GM12878 (cell line): ENCODE data around the gene SMOC2. TPM values are rescaled to one million over a fixed set of nuclear protein-coding genes. Genes with fewer than 3 reads are reported as not detected.

Experiments
- ATAC-seq: fragments of 200-7000 bp; cut with Tn5 transposase; 3 replicates; pipeline ENCODE4 v1.9.1; 2020; ENCODE audit warnings: mild to moderate bottlenecking, moderate library complexity
- BruUV-seq: library from RNA; stranded (reverse); fragments of 400-500 nt; replicated peaks from 2 replicates; lab custom pipeline; 2021; lab: Mats Ljungman, UMichigan
- CTCF ChIA-PET: fragments of 300-600 bp; sonication (Branson Sonifier 250); formaldehyde crosslinking; extraction: SDS; loops from one replicate; lab custom pipeline; 2021; ENCODE audit warnings: inconsistent platforms; lab: Yijun Ruan, JAX
- POLR2A ChIA-PET: fragments of 350-600 bp; formaldehyde crosslinking; extraction: SDS; loops from one replicate; lab custom pipeline; 2021; ENCODE audit warnings: inconsistent platforms; lab: Charles Lee
- RAD21 ChIA-PET: fragments of 300-600 bp; sonication (Branson Sonifier 250); formaldehyde crosslinking; loops from one replicate; lab custom pipeline; 2023; ENCODE audit warnings: antibody characterized with exemption; ENCODE audit not compliant: unreplicated experiment; lab: Charles Lee
- SMC1A ChIA-PET: fragments of 300-600 bp; sonication (Branson Sonifier 250); formaldehyde crosslinking; loops from one replicate; lab custom pipeline; 2023; ENCODE audit not compliant: unreplicated experiment, uncharacterized antibody; lab: Charles Lee
- DNase-seq: peaks from one replicate; pipeline ENCODE4 v3.0.0-alpha.2; 2011; ENCODE audit warnings: low read depth, low spot score
- FAIRE-seq: peaks from 3 replicates; lab custom pipeline; 2011; peaks lifted over from hg19 to GRCh38; lab: Jason Lieb, UNC
- H2AFZ ChIP-seq: 2 replicates; pipeline ENCODE4 v1.6.0; 2011; ENCODE audit warnings: low read depth, low read length, control low read depth; ENCODE audit not compliant: control insufficient read depth
- H3K27ac ChIP-seq: 2 replicates; pipeline ENCODE4 v1.5.1; 2011; ENCODE audit warnings: control low read depth; ENCODE audit not compliant: control insufficient read depth, insufficient read depth
- H3K27me3 ChIP-seq, 2 experiments: replicated peaks in 1 of 2; 2 replicates each; pipeline versions ENCODE4 v1.6.0 to v1.6.1; 2011; ENCODE audit warnings: low read length in 1 of 2; ENCODE audit not compliant: control insufficient read depth in 2 of 2, insufficient read depth in 2 of 2
- H3K36me3 ChIP-seq, 2 experiments: 2 replicates each; pipeline ENCODE4 v1.5.1; 2011; ENCODE audit warnings: low read length in 1 of 2; ENCODE audit not compliant: control insufficient read depth in 2 of 2, insufficient read depth in 2 of 2
- H3K4me1 ChIP-seq: 2 replicates; pipeline ENCODE4 v1.6.1; 2011; ENCODE audit warnings: mild to moderate bottlenecking, low read length, moderate library complexity, mixed read lengths; ENCODE audit not compliant: control insufficient read depth, insufficient read depth
- H3K4me2 ChIP-seq: 2 replicates; pipeline ENCODE4 v1.6.0; 2011; ENCODE audit warnings: control low read depth; ENCODE audit not compliant: control insufficient read depth, insufficient read depth
- H3K4me3 ChIP-seq: fragments of 200-600 bp; sonication (generic); 2 replicates; pipeline ENCODE4 v1.5.1; 2016
- H3K79me2 ChIP-seq: 2 replicates; pipeline ENCODE4 v1.6.0; 2011; ENCODE audit warnings: low read length; ENCODE audit not compliant: control insufficient read depth, insufficient read depth
- H3K9ac ChIP-seq: 2 replicates; pipeline ENCODE4 v1.8.0; 2011; ENCODE audit warnings: low read length, control low read depth, mixed read lengths; ENCODE audit not compliant: control insufficient read depth, insufficient read depth
- H3K9me3 ChIP-seq: replicated peaks from 3 replicates; pipeline ENCODE4 v1.5.1; 2011; ENCODE audit warnings: mild to moderate bottlenecking, low read length; ENCODE audit not compliant: control insufficient read depth, insufficient read depth
- H4K20me1 ChIP-seq: 2 replicates; pipeline ENCODE4 v1.6.0; 2011; ENCODE audit not compliant: control insufficient read depth, insufficient read depth
- CHD2 ChIP-seq: IDR thresholded peaks from 2 replicates; pipeline ENCODE4 v1.6.1; 2011; ENCODE audit warnings: low read depth, low read length, improper control_type of control experiment, borderline replicate concordance
- CREM ChIP-seq: IDR thresholded peaks from 2 replicates; pipeline ENCODE4 v1.6.1; 2014; ENCODE audit warnings: antibody characterized with exemption, low read depth
- IRF4 ChIP-seq: IDR thresholded peaks from 2 replicates; pipeline ENCODE4 v1.6.1; 2011; ENCODE audit warnings: low read depth, low read length
- KAT2A ChIP-seq: conservative IDR thresholded peaks from 2 replicates; pipeline ENCODE4 v1.6.1; 2011; ENCODE audit warnings: low read depth, low read length; ENCODE audit not compliant: control insufficient read depth
- KLF5 ChIP-seq: fragments of 450-650 bp; IDR thresholded peaks from 2 replicates; pipeline ENCODE4 v1.6.1; 2014; ENCODE audit warnings: mild to moderate bottlenecking; ENCODE audit not compliant: partially characterized antibody
- MTA2 ChIP-seq: fragments of 450-650 bp; IDR thresholded peaks from 2 replicates; pipeline ENCODE4 v1.6.1; 2016; ENCODE audit warnings: low read depth, mild to moderate bottlenecking, moderate library complexity
- NFIC ChIP-seq: IDR thresholded peaks from 2 replicates; pipeline ENCODE4 v1.6.1; 2012; ENCODE audit warnings: low read depth, mild to moderate bottlenecking, inconsistent platforms, low read length, moderate library complexity
- NR2F1 ChIP-seq: fragments of 450-650 bp; conservative IDR thresholded peaks from 2 replicates; pipeline ENCODE4 v1.6.1; 2017; ENCODE audit warnings: mild to moderate bottlenecking
- PKNOX1 ChIP-seq: fragments of 450-650 bp; IDR thresholded peaks from 2 replicates; pipeline ENCODE4 v1.6.1; 2016; ENCODE audit warnings: mild to moderate bottlenecking
- PML ChIP-seq: IDR thresholded peaks from 2 replicates; pipeline ENCODE4 v1.6.1; 2012; ENCODE audit warnings: low read length, inconsistent platforms
- SUZ12 ChIP-seq: fragments of 200-600 bp; sonication (generic); IDR thresholded peaks from one replicate; pipeline ENCODE4 v1.6.1; 2018; ENCODE audit warnings: antibody characterized with exemption, mild to moderate bottlenecking; ENCODE audit not compliant: unreplicated experiment
- ZNF384 ChIP-seq: IDR thresholded peaks from 2 replicates; pipeline ENCODE4 v1.6.1; 2012; ENCODE audit warnings: low read depth, mild to moderate bottlenecking, low read length, improper control_type of control experiment, borderline replicate concordance
- ZSCAN29 ChIP-seq: fragments of 450-650 bp; IDR thresholded peaks from 2 replicates; pipeline ENCODE4 v1.6.1; 2017; ENCODE audit warnings: mild to moderate bottlenecking, moderate library complexity
- WGBS: methylation state at CpG from one replicate; pipeline ENCODE4 v1.1.6; 2016; ENCODE audit warnings: low lambda C conversion rate; ENCODE audit not compliant: insufficient replicate concordance, insufficient coverage; ENCODE audit errors: missing lambda C conversion rate; 5-methylcytosine and 5-hydroxymethylcytosine counted together
- in situ Hi-C: fragments of 300-500 bp; cut with MboI; formaldehyde crosslinking; loops from 9 replicates; pipeline ENCODE4 v1.14.3; 2018; ENCODE audit warnings: mixed read lengths
- intact Hi-C: fragments of 100-400 bp; cut with micrococcal nuclease; formaldehyde crosslinking; loops from one replicate; pipeline ENCODE4 v1.14.2; 2022; ENCODE audit not compliant: unreplicated experiment
- polyA plus RNA-seq, 11 experiments: library from polyadenylated mRNA; depleted of rRNA in 4 of 11; unstranded in 6 of 11; stranded (reverse) in 5 of 11; fragments of >200 nt; fragmentation: Nextera tagmentation in 4 of 11; fragmentation: Illumina TruSeq in 1 of 11; extraction: Ambion mirVana in 4 of 11; extraction: Trizol in 1 of 11; gene quantifications; 1 replicate in 1 of 11; 2 replicates in 10 of 11; pipeline versions ENCODE4 v1.2.1 to v1.2.3, GENCODE V29; 2011 to 2016; ENCODE audit warnings: inconsistent platforms in 2 of 11, missing spikeins in 2 of 11, low read depth in 1 of 11
- total RNA-seq, 4 experiments: library from RNA; depleted of rRNA in 3 of 4; stranded (reverse); fragments of >200 nt in 3 of 4; fragmentation: Illumina TruSeq in 1 of 4; extraction: Trizol in 1 of 4; gene quantifications; 2 replicates each; pipeline versions ENCODE4 v1.2.1 to v1.2.3, GENCODE V29; 2013 to 2021
- TF ChIP-seq, protein P1 (sequence below): IDR thresholded peaks from 2 replicates; pipeline ENCODE4 v1.6.1; 2012; ENCODE audit warnings: mild to moderate bottlenecking, low read depth, low read length

The SMOC2 gene
- total and polyA plus RNA-seq, 10 of the 15 experiments (the other 5 are each of a cell fraction or from before 2014, with no cell fraction given), result 0.10 to 0.12 TPM; not detected in 8

DNA sequence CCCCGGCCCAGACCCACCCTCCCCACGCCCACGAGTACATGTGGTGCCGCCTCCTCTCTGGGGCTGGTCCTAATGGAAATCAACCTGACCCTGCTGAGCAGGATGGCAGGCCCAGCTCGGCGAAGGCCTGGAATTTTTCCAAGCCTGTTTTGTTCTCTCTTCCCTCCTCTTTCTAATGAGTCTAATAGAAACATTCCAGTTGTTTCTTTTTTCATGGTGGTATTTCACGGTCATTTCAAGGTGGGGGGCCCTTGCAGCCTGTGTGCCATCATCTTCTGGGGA is 16.6 kb downstream of the SMOC2 start:
- SMC1A ChIA-PET, result no interaction called here
- intact Hi-C loops, result no loop called here
- Histone ChIP-seq H3K36me3 (no peaks in the 10 kb centered on the region), H3K9ac (no peak overlapping the region), H3K4me2 (no peak overlapping the region), H3K27ac (no peak overlapping the region), H3K9me3 (no peaks in the 10 kb centered on the region), H3K79me2 (no peaks in the 10 kb centered on the region), H4K20me1 (no peaks in the 10 kb centered on the region), H3K4me3 (no peak overlapping the region), H3K4me1 (no peaks in the 10 kb centered on the region), H2AFZ (no peak overlapping the region), H3K27me3 (no peaks in the 10 kb centered on the region)
- POLR2A ChIA-PET, result no interaction called here
- no peak for FAIRE-seq
- 42% methylated on average over 6 of the region's 7 CpGs for WGBS
- RAD21 ChIA-PET, result no interaction called here
- no TSS peak for BruUV-seq
- CTCF ChIA-PET, result no interaction called here
- ATAC-seq, result no peak
- no peak for DNase-seq
- in situ Hi-C loops, result no loop called here
- no peak for TF ChIP-seq PML
- TF ChIP-seq KAT2A, result no peak
- no peak for TF ChIP-seq CREM
- no peak for TF ChIP-seq NR2F1
- TF ChIP-seq PKNOX1, result no peak
- no peak for TF ChIP-seq CHD2
- TF ChIP-seq, protein P1, sequence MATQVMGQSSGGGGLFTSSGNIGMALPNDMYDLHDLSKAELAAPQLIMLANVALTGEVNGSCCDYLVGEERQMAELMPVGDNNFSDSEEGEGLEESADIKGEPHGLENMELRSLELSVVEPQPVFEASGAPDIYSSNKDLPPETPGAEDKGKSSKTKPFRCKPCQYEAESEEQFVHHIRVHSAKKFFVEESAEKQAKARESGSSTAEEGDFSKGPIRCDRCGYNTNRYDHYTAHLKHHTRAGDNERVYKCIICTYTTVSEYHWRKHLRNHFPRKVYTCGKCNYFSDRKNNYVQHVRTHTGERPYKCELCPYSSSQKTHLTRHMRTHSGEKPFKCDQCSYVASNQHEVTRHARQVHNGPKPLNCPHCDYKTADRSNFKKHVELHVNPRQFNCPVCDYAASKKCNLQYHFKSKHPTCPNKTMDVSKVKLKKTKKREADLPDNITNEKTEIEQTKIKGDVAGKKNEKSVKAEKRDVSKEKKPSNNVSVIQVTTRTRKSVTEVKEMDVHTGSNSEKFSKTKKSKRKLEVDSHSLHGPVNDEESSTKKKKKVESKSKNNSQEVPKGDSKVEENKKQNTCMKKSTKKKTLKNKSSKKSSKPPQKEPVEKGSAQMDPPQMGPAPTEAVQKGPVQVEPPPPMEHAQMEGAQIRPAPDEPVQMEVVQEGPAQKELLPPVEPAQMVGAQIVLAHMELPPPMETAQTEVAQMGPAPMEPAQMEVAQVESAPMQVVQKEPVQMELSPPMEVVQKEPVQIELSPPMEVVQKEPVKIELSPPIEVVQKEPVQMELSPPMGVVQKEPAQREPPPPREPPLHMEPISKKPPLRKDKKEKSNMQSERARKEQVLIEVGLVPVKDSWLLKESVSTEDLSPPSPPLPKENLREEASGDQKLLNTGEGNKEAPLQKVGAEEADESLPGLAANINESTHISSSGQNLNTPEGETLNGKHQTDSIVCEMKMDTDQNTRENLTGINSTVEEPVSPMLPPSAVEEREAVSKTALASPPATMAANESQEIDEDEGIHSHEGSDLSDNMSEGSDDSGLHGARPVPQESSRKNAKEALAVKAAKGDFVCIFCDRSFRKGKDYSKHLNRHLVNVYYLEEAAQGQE, result no peak
- no peak for TF ChIP-seq ZNF384
- no peak for TF ChIP-seq NFIC
- TF ChIP-seq KLF5, result no peak
- TF ChIP-seq SUZ12, result no peak
- no peak for TF ChIP-seq ZSCAN29
- TF ChIP-seq IRF4, result no peak
- no peak for TF ChIP-seq MTA2
